NCI-H345 treated with DMSO at 0.1 percent for 48 hours (cell line): Measurements from ENCODE around the gene PFN3.
"Not testable (repeated sequence)": the region's sequence is repeated elsewhere in the genome, so short reads cannot be mapped to it uniquely, and the experiment has no call there.

ENCODE experiments used
- DNase-seq: peaks from one replicate; lab custom pipeline; 2025; ENCODE audit not compliant: unreplicated experiment; lab: John Stamatoyannopoulos, UW

The PFN3 gene

DNA sequence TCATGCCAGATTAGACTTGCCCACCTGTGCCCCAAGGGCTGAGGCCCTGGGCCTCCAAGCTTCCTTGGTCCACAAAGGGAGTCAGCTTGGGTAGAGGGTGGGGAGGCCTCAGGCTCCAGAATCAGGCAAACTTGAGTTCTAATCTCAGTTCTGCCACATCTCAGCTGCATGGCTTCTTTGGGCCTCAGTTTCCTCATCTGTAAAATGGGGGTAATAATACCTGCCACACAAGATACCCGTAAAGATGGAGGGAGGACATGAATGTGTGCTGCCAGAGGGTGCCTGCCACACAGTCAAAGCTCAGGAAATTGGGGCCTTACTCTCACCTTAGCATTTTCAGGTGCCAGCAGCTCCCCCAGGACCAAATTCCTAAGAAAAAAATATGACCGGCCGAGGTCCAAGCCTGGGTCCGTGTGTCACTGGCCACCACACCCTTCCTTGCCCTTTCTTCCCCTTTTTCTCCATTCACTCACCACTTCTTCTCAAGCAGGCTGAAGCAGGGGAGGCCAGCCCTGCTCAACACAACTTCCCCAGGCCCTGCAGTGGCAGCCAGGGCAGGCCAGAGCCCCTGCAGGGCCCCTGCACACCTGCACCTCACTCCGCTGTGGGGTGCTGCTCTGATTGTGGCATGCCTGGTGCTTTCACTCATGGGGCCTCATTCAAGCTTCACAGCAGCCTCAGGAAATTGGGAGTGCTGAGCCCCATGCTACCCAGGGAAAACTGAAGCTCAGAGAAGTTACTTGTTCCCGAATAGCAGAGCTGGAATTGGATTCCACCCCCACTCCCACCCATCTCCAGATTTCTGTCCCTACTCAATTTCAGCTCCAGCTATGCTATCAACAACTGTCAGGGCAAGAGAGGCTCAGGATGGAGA is 38.8 kb downstream of the PFN3 start:
- no peak for DNase-seq

DNA sequence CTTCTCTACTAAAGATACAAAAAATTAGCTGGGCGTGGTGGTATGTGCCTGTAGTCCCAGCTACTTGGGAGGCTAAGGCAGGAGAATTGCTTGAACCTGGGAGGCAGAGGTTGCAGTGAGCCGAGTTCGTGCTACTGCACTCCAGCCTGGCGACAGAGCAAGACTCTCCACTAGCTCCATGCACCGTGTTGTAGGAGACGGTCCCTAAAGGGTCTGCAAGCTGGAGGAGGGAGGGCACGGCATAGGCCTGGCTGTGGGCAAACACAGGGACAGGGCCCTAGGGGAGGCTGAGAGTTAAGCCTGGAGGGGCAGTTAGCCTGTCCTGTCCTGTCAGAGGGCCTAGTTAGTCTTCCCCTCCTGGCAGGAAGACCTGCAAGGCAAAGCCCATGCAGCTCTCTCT is 39.7 kb downstream of the PFN3 start:
- DNase-seq = not testable (repeated sequence)

DNA sequence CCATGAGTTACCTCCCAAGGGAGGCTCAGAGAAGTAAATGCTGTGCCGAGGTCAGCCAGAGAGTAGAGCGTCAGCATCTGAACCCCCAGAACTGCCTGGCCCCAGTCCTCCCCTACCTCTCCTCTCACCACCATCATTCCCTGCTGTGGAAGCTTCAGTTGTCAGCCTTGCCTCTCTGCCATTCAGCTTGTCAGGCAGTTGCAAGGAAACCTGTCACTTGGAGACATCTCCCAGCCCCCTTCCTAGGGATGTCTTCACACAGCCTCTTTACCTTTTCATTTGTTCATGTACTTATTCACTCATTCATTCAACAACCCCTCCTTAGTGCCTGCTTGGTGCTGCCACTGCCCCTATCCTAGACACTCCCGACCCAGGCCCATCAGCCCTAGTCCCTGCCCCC is 40.6 kb downstream of the PFN3 start:
- DNase-seq = no peak

DNA sequence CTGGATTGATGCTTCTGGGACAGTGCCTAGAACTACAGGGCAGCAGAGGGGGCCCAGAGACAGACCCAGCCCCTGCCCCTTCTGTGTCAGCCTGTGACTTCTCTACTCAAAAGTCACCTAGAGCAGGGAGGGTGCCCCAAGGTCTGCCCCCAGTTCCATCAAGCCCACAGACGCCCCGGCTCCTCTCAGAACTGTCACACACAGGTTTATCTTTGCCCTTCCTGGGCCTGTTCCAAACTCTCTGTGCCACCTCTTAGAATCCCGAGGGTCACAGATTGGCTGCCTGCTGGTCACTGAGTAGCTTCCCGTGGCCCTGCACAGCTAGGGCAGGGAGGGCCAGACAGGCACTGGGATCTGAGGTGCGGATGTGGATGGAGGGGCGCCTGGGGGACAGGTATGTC is 41.0 kb downstream of the PFN3 start:
- DNase-seq = no peak

DNA sequence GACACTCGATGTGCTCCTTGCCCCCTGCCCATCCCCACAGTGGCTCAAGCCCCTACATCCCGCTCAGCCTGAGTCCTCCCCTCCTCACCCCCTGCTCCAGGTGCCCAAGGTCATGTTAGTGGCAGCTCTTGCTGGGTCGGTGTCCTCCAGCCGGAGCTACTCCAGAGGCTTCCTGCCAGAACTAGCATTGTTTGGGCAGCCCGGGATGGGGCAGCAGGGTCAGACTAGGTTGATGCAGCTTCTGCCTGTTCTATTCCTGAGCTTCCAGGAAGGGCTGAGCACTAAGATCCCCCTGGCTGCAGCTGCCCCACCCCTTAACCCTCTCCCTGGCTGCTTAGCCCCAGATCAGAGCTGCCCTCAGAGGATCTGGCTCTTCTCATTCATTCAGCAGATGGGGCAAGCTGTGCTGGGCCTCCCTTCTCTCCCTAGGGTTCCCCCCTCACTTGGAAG is 42.1 kb downstream of the PFN3 start:
- DNase-seq = no peak

DNA sequence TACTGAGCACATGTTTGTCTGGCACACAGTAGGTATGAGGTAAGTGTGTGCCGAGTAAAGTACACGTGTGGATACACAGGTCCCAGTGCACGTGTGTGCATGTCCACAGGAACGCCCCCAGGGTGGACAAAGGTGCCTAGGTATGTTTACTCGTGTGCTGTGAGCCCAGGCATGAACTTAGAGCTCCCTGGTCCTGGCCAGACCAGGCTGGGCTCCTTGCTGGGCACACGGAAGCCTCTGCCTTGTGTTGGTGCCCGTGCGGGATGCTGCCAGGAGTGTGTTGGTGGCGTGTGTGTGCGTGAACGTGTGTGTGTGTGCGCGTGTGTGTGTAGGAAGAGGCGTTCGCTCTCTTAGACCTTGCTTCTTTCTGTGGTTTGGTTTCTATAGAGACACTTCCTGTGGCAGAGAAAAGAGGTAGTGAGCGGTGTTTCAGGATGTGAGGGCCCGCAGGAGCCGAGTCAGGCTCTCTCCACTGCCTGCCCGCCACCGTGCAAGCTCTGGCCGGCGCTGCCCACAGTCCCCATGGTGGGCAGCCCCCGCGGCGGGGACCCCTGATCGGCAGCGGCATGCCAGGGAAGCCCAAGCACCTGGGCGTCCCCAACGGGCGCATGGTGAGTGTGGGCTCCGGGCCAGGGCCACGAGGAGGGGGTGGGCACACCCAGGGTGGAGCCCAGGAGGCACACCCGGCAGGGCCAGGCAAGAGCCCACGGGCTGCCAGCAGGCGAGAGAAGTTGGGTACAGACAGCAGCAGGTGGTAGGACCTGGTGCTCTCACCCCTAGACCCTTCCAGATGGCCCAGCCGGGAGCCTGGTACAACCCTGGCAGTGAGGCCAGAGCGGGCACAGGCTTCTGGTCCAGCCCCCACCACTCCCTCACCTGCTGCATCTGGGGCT is 42.8 kb downstream of the PFN3 start, which contains the start of gene RGS14:
RGS14 (plus strand) TSS at position 466 of the 893 bp plus-strand sequence; CDS start at position 567, 101 bp downstream.
- DNase-seq = peak; percentile 16

DNA sequence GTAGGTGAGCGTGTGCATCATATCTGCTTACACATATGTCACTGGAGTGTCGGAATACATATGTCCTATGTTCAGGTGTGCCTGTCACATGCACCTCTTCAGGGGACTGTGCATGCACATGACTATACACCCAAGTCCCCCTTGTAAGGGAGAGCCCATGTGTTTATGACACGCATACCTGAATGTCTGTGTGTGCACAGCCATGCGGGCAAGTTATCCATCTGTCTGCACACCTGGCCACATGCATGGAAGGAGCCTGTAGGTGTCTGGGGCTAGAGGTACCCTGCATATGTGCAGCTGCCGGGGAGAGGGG is 43.4 kb downstream of the PFN3 start:
- no peak for DNase-seq

DNA sequence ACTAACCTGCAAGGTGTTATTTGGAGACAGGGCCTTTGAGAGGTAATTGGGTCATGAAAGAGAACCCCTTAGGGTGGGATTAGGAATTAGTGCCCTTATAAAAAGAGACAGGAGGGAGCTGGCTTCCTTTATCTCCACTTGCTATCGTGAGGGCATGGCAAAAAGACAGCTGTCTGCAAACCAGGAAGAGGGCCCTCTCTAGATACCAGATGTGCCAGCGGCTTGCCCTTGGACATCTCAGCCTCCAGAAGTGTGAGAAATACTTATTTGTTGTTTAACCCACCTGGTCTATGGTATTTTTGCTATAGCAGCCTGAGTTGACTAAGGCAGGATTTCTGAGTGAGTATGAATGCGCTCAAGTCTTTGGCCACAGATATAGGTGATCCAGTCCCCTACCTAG is 43.7 kb downstream of the PFN3 start:
- no peak for DNase-seq

DNA sequence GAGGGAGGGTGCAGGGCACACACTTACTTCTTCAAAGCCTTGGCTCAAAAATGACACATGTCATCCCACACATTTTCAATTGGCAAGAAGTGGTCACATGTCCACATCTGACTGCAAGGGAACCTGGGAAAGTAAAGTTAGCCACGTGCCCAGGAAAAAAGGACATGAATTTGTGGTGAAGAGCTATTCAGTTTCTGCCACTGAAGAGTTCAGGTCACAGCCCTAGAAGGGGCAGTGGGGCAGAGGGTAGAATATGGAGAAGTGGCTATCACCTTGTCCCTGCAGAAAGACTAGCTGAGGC is 44.6 kb downstream of the PFN3 start:
- no peak for DNase-seq

DNA sequence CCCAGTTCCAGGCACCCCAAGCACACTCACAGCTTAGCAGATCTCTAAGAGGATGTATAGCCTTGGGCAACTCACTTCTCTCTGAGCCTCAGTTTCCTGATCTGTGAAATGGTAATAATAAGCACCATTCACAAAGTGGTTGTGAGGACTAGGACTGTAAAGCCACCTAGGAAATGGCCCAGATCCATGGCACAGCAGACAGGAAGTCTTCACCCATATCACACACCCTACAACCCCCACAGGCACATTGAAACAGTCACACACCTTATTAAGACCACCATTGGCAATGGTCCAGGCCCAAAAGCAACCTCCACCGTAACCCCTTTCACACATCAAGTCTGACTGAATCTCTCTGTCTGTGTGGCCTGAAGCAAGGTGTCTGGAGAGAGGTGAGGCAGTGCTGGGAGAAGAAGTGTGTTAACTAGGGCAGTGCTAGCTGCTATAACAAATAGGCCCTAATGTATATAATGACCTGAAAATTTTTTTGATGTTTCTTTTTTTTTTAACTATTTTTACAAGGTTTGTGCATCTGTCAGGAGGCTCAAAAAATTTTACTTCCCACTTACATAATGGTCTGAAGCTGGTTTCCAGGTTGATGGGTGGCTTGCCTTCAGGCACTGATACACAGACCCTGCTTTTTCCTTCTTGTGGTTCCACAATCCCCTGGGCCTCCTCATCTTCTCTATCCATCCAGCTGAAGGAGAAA is 45.1 kb downstream of the PFN3 start:
- DNase-seq = no peak

DNA sequence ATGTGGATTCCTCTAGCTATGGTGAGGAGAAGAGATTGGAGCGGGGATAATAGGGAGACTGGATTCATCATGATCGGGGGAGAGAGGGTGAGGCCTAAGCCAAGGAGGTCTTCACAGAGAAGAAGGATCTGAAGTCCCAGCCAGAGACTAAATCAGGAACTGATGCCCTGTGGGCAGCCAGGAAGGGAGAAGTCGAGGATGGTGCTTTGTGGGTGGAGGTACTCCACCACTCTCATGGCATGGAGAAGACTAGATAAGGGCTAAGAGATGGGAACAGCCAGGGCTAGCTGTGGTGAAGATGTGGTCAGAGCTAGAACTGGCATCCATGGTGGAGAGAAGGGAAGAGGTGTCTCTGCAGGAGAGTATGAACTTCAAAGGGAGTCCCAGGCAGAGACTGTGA is 45.8 kb downstream of the PFN3 start:
- no peak for DNase-seq

DNA sequence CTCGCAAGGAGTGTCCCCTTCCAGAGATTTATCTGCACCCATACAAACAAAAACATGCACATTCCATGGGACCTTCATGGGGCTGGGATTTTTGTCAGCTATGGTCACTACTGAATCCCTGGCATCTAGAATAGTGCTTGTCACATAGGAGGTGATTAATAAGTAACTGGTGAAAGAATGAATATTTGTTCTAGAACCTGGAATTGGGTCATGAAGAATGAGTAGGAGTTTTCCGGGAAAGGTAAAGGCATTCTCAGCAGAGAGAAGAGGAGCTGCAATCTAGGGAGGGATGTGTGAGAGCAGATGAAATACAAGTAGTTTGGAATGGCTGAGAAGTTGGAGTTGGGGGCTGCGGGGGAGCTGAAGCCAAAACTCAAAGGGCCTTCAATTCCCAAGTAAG is 46.2 kb downstream of the PFN3 start:
- no peak for DNase-seq

DNA sequence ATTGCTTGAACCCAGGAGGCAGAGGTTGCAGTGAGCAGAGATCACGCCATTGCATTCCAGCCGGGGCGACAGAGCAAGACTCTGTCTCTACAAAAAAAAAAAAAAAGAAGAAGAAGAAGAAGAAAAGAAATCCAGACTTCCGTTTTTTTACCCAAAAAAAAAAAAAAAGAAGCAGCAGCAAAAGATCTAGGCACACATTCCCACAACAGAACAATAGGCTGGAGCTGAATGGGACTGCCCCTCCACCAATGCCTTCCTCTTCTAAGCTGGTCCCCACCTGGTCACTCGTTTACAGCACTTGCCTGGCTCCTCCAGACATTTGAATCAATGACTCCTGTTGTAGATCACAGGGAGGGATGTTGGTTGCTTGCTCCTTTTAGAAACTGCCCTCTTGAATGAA is 47.4 kb downstream of the PFN3 start:
- DNase-seq = no peak

DNA sequence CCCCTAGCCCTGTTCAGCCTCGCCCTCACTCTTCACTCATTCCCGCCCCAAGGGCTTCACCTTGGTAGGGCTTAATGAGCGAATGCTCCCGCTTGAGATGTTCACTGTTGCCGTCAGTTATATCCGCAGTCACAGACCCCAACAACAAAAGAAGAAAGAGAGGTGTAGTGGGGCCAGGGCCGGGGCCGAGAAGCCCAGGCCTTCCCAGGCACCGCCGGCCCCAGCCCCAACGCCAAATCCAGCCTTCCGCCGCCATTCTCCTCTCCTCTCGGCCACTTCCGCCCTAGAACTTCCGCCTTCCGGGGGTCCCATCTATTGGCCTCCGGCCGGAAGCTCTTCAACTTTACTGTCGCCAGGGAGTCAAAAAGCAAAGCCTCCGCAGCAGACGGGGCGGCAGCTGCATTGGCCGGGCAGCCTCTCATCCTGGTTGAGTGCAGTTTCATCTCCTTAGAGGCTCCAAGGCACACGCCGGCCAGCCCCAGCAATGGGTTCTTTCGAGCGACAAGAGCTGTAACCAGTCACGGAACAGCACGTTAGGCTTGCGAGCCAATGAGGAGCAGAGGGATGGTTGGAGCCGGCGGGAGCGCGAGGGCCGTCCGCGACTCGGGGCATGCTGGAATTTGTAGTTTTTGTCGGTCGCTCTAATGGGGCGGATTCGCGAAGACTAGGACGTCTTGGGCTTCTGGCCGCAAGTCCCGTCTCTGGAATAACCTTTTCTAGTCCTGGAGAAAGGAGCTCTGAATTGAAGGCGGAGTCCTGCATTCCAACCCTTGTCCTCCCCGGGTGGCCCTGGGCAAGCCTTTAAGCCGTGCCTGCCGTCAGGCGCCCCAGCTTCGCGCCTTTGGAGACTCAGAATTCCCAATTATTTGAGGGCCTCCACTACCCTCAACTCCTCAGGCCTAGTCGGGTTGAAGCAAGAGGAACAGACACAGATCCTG is 48.8 kb downstream of the PFN3 start, which contains the start of gene LMAN2:
LMAN2 (minus strand) TSS at position 277 of the 938 bp plus-strand sequence; CDS start at position 256, 21 bp downstream.
- peak; percentile 96 for DNase-seq

DNA sequence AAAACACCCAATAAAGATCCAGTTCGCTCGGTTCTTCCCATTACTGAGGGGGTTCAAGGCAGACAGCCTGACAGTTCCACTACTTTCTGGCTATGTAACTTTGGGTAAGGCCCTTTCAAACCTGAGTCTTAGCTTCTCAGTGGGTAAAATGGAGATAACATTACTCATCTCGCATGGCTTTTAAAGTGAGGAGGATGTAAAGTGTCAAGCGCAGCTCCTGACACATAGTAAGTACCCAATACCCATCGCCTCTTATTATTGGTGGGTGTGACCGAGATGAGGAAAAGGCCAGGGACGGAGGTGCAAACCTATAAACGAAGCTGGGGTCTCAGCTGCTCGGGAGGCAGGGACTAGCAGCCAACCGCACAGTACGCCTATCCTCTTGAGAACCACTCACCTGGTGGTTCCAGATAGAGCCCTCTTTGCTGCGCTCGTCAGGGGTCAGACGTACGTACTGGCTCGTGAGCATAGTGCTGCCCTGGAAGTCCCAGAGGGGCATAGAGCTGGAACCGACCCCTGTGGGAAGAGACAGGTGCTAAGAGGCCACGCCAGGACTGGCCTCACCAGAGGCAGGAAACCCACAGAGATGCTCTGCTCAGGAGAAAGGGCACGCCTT is 49.6 kb downstream of the PFN3 start:
- no peak for DNase-seq
